Endothelial cell of umbilical vein (primary cell): ENCODE results near the gene SVEP1.

Source experiments
- POLR2A ChIP-seq: IDR thresholded peaks from 2 replicates; pipeline ENCODE4 v1.6.1; 2012; ENCODE audit warnings: low read depth, mild to moderate bottlenecking, control low read depth, low read length
- POLR2AphosphoS5 ChIP-seq: IDR thresholded peaks from 2 replicates; pipeline ENCODE4 v1.6.1; 2012; ENCODE audit warnings: low read depth, mild to moderate bottlenecking, control low read depth, low read length, moderate library complexity; ENCODE audit not compliant: insufficient read depth
- TF ChIP-seq, protein P1 (sequence below), 2 donors: IDR thresholded peaks; 1 replicate in 1 of 2; 2 replicates in 1 of 2; pipeline ENCODE4 v1.5.1; 2011; ENCODE audit warnings: low read length in 2 of 2, mild to moderate bottlenecking in 2 of 2, moderate library complexity in 2 of 2, control low read depth in 1 of 2, inconsistent platforms in 1 of 2, low read depth in 1 of 2; ENCODE audit not compliant: insufficient read depth in 1 of 2; ENCODE audit errors: extremely low read depth in 1 of 2

DNA sequence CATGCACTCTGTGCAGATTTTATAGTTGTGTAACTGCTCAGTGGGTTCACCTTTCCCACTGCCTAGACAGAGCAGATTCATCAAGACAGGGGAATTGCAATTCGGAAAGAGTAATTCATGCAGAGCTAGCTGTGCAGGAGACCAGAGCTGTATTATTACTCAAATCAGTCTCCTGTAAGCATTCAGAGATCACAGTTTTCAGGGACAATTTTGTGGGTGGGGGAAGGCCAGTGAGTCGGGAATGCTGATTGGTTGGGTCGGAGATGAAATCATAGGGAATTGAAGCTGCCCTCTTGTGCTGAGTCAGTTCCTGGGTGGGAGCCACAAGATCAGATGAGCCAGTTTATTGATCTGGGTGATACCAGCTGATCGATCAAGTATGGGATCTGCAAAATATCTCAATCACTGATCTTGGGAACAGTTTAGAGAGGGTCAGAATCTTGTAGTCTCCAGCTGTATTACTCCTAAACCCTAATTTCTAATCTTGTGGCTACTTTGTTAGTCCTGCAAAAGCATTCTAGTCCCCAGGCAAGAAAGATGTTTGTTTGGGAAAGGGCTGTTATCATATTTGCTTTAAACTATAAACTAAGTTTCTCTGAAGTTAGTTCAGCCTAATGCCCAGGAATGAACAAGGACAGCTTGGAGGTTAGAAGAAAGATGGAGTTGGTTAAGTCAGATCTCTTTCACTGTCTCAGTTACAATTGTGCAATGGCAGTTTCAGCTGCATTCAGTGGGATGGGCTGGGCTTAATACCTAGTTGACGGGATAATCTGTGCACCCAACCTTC is 12.7 kb upstream of the SVEP1 start:
- no peak for TF ChIP-seq POLR2A
- TF ChIP-seq, protein P1, sequence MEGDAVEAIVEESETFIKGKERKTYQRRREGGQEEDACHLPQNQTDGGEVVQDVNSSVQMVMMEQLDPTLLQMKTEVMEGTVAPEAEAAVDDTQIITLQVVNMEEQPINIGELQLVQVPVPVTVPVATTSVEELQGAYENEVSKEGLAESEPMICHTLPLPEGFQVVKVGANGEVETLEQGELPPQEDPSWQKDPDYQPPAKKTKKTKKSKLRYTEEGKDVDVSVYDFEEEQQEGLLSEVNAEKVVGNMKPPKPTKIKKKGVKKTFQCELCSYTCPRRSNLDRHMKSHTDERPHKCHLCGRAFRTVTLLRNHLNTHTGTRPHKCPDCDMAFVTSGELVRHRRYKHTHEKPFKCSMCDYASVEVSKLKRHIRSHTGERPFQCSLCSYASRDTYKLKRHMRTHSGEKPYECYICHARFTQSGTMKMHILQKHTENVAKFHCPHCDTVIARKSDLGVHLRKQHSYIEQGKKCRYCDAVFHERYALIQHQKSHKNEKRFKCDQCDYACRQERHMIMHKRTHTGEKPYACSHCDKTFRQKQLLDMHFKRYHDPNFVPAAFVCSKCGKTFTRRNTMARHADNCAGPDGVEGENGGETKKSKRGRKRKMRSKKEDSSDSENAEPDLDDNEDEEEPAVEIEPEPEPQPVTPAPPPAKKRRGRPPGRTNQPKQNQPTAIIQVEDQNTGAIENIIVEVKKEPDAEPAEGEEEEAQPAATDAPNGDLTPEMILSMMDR (IDR thresholded peaks at IDR 0.05; ENCODE audit: extremely low read depth in 1 of 2, insufficient read depth in 1 of 2, low read depth in 1 of 2, low read length in 2 of 2), result no peak
- TF ChIP-seq POLR2AphosphoS5, result no peak
